ENCODE measurements around the gene FOSL1. TPM values are rescaled to one million over a fixed set of nuclear protein-coding genes. Genes with fewer than 3 reads are reported as not detected.

Gene FOSL1
- total and polyA plus RNA-seq, 2 of the 13 experiments (the other 11 are each of a cell fraction or from before 2014, with no cell fraction given): 4.0 to 4.1 TPM

DNA sequence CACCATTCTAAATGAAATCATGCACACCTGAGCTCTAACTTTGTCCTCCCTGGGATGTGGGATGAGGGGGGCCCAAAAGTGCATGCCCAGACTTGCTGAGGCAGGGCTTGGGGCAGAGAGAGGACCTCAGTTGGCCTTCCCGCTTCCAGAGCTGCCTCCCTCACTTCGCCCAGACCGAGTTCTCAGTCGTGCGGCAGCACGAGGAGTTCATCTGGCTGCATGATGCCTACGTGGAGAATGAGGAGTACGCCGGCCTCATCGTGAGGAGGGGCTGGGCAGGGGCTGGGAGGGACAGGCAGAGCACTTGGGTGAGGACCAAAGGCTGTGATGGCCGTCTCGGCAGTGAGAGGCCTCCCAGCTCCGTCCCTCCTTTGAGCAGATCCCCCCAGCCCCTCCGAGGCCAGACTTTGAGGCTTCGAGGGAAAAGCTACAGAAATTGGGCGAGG, 50.4 kb downstream of the FOSL1 start (continued):
- TF ChIP-seq, protein P1, sequence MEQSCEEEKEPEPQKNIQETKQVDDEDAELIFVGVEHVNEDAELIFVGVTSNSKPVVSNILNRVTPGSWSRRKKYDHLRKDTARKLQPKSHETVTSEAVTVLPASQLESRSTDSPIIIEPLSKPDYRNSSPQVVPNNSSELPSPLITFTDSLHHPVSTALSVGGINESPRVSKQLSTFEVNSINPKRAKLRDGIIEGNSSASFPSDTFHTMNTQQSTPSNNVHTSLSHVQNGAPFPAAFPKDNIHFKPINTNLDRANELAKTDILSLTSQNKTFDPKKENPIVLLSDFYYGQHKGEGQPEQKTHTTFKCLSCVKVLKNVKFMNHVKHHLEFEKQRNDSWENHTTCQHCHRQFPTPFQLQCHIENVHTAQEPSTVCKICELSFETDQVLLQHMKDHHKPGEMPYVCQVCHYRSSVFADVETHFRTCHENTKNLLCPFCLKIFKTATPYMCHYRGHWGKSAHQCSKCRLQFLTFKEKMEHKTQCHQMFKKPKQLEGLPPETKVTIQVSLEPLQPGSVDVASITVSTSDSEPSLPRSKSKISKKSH (CRISPR knock-in tag; IDR thresholded peaks at IDR 0.05; ENCODE audit: borderline replicate concordance): peak; percentile 56; the same call in 1 of the 2 replicates
- TF ChIP-seq, protein P2, sequence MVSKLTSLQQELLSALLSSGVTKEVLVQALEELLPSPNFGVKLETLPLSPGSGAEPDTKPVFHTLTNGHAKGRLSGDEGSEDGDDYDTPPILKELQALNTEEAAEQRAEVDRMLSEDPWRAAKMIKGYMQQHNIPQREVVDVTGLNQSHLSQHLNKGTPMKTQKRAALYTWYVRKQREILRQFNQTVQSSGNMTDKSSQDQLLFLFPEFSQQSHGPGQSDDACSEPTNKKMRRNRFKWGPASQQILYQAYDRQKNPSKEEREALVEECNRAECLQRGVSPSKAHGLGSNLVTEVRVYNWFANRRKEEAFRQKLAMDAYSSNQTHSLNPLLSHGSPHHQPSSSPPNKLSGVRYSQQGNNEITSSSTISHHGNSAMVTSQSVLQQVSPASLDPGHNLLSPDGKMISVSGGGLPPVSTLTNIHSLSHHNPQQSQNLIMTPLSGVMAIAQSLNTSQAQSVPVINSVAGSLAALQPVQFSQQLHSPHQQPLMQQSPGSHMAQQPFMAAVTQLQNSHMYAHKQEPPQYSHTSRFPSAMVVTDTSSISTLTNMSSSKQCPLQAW (CRISPR knock-in tag; IDR thresholded peaks at IDR 0.05): 0 out of 2 replicates have a peak, but pooled peaks have one; percentile 19
- TF ChIP-seq SMAD9 (CRISPR knock-in tag; IDR thresholded peaks at IDR 0.05) (0 out of 2 replicates have a peak, but pooled peaks have one; percentile 74), ZZZ3 (CRISPR knock-in tag; IDR thresholded peaks at IDR 0.05; ENCODE audit: borderline replicate concordance) (peak; percentile 61; the same call in 1 of the 2 replicates), TAF15 (IDR thresholded peaks at IDR 0.05; ENCODE audit: low read depth, low read length, poor library complexity, severe bottlenecking) (no peak), PHF8 (CRISPR knock-in tag; IDR thresholded peaks at IDR 0.05) (no peak), RFXAP (CRISPR knock-in tag; IDR thresholded peaks at IDR 0.05; ENCODE audit: borderline replicate concordance) (no peak), SALL1 (CRISPR knock-in tag; IDR thresholded peaks at IDR 0.05) (0 out of 2 replicates have a peak, but pooled peaks have one; percentile 26), NFIB (CRISPR knock-in tag; IDR thresholded peaks at IDR 0.05; ENCODE audit: borderline replicate concordance) (no peak), DRAP1 (CRISPR knock-in tag; IDR thresholded peaks at IDR 0.05) (no peak), PAF1 (CRISPR knock-in tag; IDR thresholded peaks at IDR 0.05) (no peak), TBX2 (CRISPR knock-in tag; IDR thresholded peaks at IDR 0.05; ENCODE audit: borderline replicate concordance) (no peak), HCFC1 (IDR thresholded peaks at IDR 0.05; ENCODE audit: low read depth, low read length) (no peak), MED1 (CRISPR knock-in tag; IDR thresholded peaks at IDR 0.05) (0 out of 2 replicates have a peak, but pooled peaks have one; percentile 19), ZNF276 (CRISPR knock-in tag; IDR thresholded peaks at IDR 0.05; ENCODE audit: low read depth) (0 out of 2 replicates have a peak, but pooled peaks have one; percentile 59), SP4 (CRISPR knock-in tag; IDR thresholded peaks at IDR 0.05) (peak; percentile 37; the same call in 1 of the 2 replicates), ZNF3 (CRISPR knock-in tag; IDR thresholded peaks at IDR 0.05) (no peak), ZBTB1 (CRISPR knock-in tag; IDR thresholded peaks at IDR 0.05; ENCODE audit: borderline replicate concordance) (no peak), NCOA1 (CRISPR knock-in tag; IDR thresholded peaks at IDR 0.05) (no peak), RARA (CRISPR knock-in tag; IDR thresholded peaks at IDR 0.05) (no peak), EEA1 (CRISPR knock-in tag; IDR thresholded peaks at IDR 0.05; ENCODE audit: borderline replicate concordance) (no peak)
- TF ChIP-seq, protein P3, sequence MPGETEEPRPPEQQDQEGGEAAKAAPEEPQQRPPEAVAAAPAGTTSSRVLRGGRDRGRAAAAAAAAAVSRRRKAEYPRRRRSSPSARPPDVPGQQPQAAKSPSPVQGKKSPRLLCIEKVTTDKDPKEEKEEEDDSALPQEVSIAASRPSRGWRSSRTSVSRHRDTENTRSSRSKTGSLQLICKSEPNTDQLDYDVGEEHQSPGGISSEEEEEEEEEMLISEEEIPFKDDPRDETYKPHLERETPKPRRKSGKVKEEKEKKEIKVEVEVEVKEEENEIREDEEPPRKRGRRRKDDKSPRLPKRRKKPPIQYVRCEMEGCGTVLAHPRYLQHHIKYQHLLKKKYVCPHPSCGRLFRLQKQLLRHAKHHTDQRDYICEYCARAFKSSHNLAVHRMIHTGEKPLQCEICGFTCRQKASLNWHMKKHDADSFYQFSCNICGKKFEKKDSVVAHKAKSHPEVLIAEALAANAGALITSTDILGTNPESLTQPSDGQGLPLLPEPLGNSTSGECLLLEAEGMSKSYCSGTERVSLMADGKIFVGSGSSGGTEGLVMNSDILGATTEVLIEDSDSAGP (CRISPR knock-in tag; IDR thresholded peaks at IDR 0.05; ENCODE audit: borderline replicate concordance): peak; percentile 44; the same call in 1 of the 2 replicates
- TF ChIP-seq, protein P4, sequence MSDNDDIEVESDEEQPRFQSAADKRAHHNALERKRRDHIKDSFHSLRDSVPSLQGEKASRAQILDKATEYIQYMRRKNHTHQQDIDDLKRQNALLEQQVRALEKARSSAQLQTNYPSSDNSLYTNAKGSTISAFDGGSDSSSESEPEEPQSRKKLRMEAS (IDR thresholded peaks at IDR 0.05): peak; percentile 83
